ENCODE data around the gene B9D1. TPM values are rescaled to one million over a fixed set of nuclear protein-coding genes. Genes with fewer than 3 reads are reported as not detected.

The B9D1 gene
- total and polyA plus RNA-seq, 12 donors = 5.3 to 18.8 (median 10.4) TPM

DNA sequence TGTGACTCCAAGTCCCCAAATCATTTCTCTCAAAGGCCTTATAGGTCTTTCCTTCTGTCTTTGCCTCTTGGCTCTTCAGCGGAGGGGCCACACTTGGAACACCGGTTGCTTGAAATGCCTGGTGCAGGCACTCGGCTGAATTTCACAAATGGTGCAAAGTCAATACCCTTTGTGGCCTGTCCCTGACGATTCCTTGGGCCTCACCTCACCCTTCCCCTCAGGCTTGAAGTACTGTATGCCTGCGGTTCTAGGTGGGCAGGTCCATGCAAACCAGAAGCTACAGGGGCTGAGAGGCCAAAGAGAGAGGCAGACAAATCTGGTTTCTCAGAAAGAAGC, 4.1 kb upstream of the B9D1 start:
- Histone ChIP-seq H3K4me1 (peaks cover 4 to 50% (median 24%) of the 10 kb centered on the region in 9 donors), H3K4me3 (no peak overlapping the region), H3K9me3 (no peaks in the 10 kb centered on the region), H3K27me3 (no peaks in the 10 kb centered on the region), H3K27ac (no peak overlapping the region), H3K36me3 (no peaks in the 10 kb centered on the region)
- ATAC-seq (no peak), DNase-seq (no peak)
- TF ChIP-seq, protein P1, sequence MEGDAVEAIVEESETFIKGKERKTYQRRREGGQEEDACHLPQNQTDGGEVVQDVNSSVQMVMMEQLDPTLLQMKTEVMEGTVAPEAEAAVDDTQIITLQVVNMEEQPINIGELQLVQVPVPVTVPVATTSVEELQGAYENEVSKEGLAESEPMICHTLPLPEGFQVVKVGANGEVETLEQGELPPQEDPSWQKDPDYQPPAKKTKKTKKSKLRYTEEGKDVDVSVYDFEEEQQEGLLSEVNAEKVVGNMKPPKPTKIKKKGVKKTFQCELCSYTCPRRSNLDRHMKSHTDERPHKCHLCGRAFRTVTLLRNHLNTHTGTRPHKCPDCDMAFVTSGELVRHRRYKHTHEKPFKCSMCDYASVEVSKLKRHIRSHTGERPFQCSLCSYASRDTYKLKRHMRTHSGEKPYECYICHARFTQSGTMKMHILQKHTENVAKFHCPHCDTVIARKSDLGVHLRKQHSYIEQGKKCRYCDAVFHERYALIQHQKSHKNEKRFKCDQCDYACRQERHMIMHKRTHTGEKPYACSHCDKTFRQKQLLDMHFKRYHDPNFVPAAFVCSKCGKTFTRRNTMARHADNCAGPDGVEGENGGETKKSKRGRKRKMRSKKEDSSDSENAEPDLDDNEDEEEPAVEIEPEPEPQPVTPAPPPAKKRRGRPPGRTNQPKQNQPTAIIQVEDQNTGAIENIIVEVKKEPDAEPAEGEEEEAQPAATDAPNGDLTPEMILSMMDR (IDR thresholded peaks at IDR 0.05) = no peak
- intact Hi-C loops (cut with DNase I) = loop anchor here in 6 of 10 donors (5.0 to 10.0 kb wide), 5 partner anchors 41 to 401 kb away; no protein-coding TSS in a partner anchor
- 93 to 97% methylated on average over 5 of the region's 5 CpGs for WGBS, 2 donors

DNA sequence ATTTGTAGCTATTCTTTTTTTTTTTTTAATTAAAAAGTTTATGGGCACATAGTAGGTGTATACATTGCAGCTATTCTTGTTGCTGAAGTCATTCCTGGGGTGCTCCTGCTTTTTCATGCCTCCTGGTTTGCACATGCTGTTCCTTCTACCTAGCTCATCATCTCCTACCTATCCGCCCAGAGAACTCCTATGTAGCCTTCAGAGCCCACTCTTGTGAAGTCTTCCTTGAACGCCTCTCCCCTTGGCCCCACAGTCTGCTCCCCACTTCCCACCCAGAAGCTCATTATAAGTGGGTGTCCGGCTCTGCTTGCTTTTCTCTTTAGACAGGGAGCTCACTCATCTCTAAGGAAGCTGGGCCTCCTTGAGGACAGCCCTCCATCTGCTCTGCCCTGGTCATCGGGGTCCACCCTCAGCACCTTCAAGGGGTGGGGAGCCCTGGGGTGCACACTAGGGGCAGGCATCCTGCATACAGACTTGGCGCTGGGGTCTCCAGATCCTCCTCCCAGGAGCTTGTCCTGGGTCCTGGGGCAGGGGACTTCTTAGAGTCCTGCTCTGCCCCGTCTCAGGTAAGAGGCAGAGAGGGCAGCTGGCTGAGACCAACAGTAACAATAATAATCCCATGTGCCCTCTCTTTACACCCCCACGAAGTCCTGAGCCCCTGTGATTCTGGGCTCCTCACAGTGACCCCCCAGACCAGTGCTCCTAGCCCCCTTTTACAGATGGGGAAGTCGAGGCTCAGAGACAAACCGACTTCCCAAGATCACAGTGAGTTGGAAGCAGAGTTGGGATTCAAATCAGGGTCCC, 3.5 kb upstream of the B9D1 start:
- Histone ChIP-seq H3K27me3 (no peaks in the 10 kb centered on the region), H3K27ac (no peak overlapping the region), H3K4me1 (peaks cover 4 to 45% (median 21%) of the 10 kb centered on the region in 9 donors), H3K36me3 (no peaks in the 10 kb centered on the region), H3K4me3 (no peak overlapping the region), H3K9me3 (no peaks in the 10 kb centered on the region)
- intact Hi-C loops (cut with DNase I) = loop anchor here in 6 of 10 donors (5.0 to 10.0 kb wide), 5 partner anchors 41 to 401 kb away; no protein-coding TSS in a partner anchor
- ATAC-seq = no peak
- no peak for DNase-seq
- TF ChIP-seq, protein P1 (IDR thresholded peaks at IDR 0.05) = no peak
- 89 to 94% methylated on average over 9 of the region's 9 CpGs for WGBS, 2 donors

DNA sequence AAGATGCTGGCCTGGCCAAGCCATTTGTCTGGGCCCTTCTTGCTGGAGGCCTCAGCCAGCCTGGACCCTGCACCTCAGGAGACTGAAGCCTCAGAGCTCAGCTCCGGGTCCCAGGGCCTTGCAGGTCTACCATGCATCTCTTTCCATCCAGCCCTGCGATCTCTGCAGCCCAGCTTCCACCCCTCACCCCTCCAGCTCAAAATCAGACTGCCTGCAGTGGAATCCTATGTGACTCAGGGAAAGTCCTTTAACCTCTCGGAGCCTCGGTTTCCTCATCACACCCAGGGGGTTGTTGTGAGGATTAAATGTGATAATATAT, 2.9 kb upstream of the B9D1 start:
- H3K4me1 ChIP-seq = peaks cover under 1 to 39% (median 21%) of the 10 kb centered on the region in 9 donors
- no peak overlapping the region for H3K27ac ChIP-seq
- no peaks in the 10 kb centered on the region for H3K9me3 ChIP-seq
- intact Hi-C loops (cut with DNase I) = loop anchor here in 6 of 10 donors (5.0 to 10.0 kb wide), 5 partner anchors 42 to 402 kb away; no protein-coding TSS in a partner anchor
- TF ChIP-seq, protein P1 (IDR thresholded peaks at IDR 0.05) = no peak
- H3K27me3 ChIP-seq = no peaks in the 10 kb centered on the region
- H3K4me3 ChIP-seq = no peak overlapping the region
- no peaks in the 10 kb centered on the region for H3K36me3 ChIP-seq
- 92 to 95% methylated on average over 4 of the region's 4 CpGs for WGBS, 2 donors
- DNase-seq (no peak), ATAC-seq (no peak)

DNA sequence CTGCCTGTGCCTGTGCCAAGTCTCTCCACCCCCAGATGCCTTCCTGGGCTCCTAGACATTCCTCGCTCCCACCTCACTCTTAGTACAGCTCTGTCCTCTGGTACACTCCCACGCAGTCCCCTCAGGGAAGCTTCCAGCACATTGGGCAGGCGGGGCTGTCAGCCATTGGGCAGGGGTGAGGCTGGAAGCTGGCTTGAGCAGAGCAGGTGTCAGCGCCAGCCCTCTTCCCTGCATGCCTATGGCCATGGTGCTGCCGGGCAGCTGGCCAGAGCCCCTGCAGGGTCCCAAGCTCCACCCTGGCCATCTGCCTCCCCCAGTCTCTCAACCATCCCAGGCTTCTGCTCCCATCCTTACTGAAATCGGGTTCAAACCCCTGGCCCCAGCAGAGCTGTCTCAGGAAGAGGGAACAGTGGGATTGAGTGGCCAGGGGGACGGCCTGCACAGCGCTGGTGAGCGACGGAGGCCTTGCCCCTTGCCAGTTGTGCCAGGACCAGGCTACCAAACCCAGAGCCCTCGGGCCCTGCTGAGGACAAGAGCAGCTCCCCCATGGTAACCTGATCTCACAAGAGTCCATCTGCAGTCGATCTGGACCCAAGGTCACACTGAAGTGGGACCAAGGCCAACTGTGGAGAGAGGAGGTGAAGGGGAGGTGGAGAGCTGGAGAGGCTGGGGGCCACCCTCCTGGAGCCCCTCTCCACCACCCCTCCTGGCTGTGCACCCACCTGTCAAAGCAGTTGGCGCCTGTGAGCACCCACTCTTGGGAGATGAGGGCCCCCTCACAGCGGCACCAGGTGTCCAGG, 2.4 kb upstream of the B9D1 start:
- ATAC-seq (no peak), DNase-seq (no peak)
- intact Hi-C loops (cut with DNase I) = loop anchor here in 9 of 10 donors (5.0 to 10.0 kb wide), 7 partner anchors 42 to 402 kb away; no protein-coding TSS in a partner anchor
- no peak overlapping the region for H3K4me3 ChIP-seq
- H3K36me3 ChIP-seq = no peaks in the 10 kb centered on the region
- 82 to 84% methylated on average over 14 of the region's 14 CpGs for WGBS, 2 donors
- H3K4me1 ChIP-seq = peaks cover 0 to 34% (median 17%) of the 10 kb centered on the region in 9 donors
- no peaks in the 10 kb centered on the region for H3K9me3 ChIP-seq
- TF ChIP-seq, protein P1 (IDR thresholded peaks at IDR 0.05) = no peak
- H3K27me3 ChIP-seq = no peaks in the 10 kb centered on the region
- H3K27ac ChIP-seq = no peak overlapping the region
